Caco-2 (cell line): ENCODE measurements around the gene RAP2A. TPM values are rescaled to one million over a fixed set of nuclear protein-coding genes. Genes with fewer than 3 reads are reported as not detected.

ENCODE experiments used
- BruUV-seq: library from RNA; stranded (reverse); fragments of 400-500 nt; replicated peaks from 2 replicates; lab custom pipeline; 2021; lab: Mats Ljungman, UMichigan
- CTCF ChIA-PET: fragments of 300-600 bp; sonication (Branson Sonifier 250); formaldehyde crosslinking; loops from one replicate; lab custom pipeline; 2022; ENCODE audit warnings: antibody characterized with exemption; lab: Charles Lee
- POLR2A ChIA-PET: fragments of 300-600 bp; sonication (Branson Sonifier 250); formaldehyde crosslinking; loops from one replicate; lab custom pipeline; 2022; ENCODE audit warnings: antibody characterized with exemption; lab: Charles Lee
- DNase-seq, 2 experiments: peaks; one replicate each; pipeline versions ENCODE4 v3.0.0 to v3.0.0-alpha.2; 2020 to 2022
- H3K27me3 ChIP-seq: replicated peaks from 2 replicates; pipeline ENCODE4 v1.6.0; 2011; ENCODE audit warnings: low read length; ENCODE audit not compliant: control insufficient read depth, insufficient read depth
- H3K36me3 ChIP-seq: 2 replicates; pipeline ENCODE4 v1.5.1; 2011; ENCODE audit warnings: low read length; ENCODE audit not compliant: control insufficient read depth, insufficient read depth
- H3K4me1 ChIP-seq: fragments of 250-450 bp; sonication (Bioruptor Pico); 2 replicates; pipeline ENCODE4 v1.5.1; 2020; ENCODE audit warnings: mild to moderate bottlenecking
- H3K4me3 ChIP-seq: 2 replicates; pipeline ENCODE4 v1.5.1; 2011; ENCODE audit warnings: low read depth, mild to moderate bottlenecking, control low read depth, low read length
- H3K9me3 ChIP-seq: fragments of 250-450 bp; sonication (Bioruptor Pico); 2 replicates; pipeline ENCODE4 v1.5.1; 2020; ENCODE audit warnings: mild to moderate bottlenecking, moderate library complexity
- H3K27ac Mint-ChIP-seq: one replicate; pipeline ENCODE4 v1.8.0; 2022; ENCODE audit warnings: mixed read lengths; ENCODE audit not compliant: unreplicated experiment
- H3K27me3 Mint-ChIP-seq: one replicate; pipeline ENCODE4 v1.8.0; 2022; ENCODE audit warnings: mixed read lengths; ENCODE audit not compliant: insufficient read depth, unreplicated experiment
- H3K36me3 Mint-ChIP-seq: one replicate; pipeline ENCODE4 v1.8.0; 2022; ENCODE audit warnings: mild to moderate bottlenecking, mixed read lengths; ENCODE audit not compliant: insufficient read depth, unreplicated experiment
- H3K4me1 Mint-ChIP-seq: one replicate; pipeline ENCODE4 v1.8.0; 2022; ENCODE audit warnings: low read depth, mixed read lengths; ENCODE audit not compliant: unreplicated experiment
- H3K4me3 Mint-ChIP-seq: one replicate; pipeline ENCODE4 v1.8.0; 2022; ENCODE audit warnings: mild to moderate bottlenecking, moderate library complexity, mixed read lengths; ENCODE audit not compliant: unreplicated experiment
- H3K9me3 Mint-ChIP-seq: one replicate; pipeline ENCODE4 v1.8.0; 2022; ENCODE audit warnings: mixed read lengths; ENCODE audit not compliant: unreplicated experiment
- intact Hi-C: fragments of 100-400 bp; cut with micrococcal nuclease; formaldehyde crosslinking; loops from one replicate; pipeline ENCODE4 v1.10.0; 2022; ENCODE audit not compliant: unreplicated experiment
- total RNA-seq: library from RNA; stranded (reverse); gene quantifications from 2 replicates; pipeline ENCODE4 v1.2.3, GENCODE V29; 2022
- TF ChIP-seq, protein P1 (sequence below), 2 experiments: fragments of 200-600 bp in 1 of 2; IDR thresholded peaks; 1 replicate in 1 of 2; 2 replicates in 1 of 2; pipeline versions ENCODE4 v1.5.1 to v1.8.0; 2011 to 2022; ENCODE audit warnings: antibody characterized with exemption in 1 of 2, control low read depth in 1 of 2, inconsistent platforms in 1 of 2, low read depth in 1 of 2, low read length in 1 of 2, mild to moderate bottlenecking in 1 of 2, moderate library complexity in 1 of 2; ENCODE audit not compliant: insufficient read depth in 1 of 2, severe bottlenecking in 1 of 2, unreplicated experiment in 1 of 2

The RAP2A gene
- total RNA-seq, 1 experiment from 2014 or later, result 19.7 TPM

DNA sequence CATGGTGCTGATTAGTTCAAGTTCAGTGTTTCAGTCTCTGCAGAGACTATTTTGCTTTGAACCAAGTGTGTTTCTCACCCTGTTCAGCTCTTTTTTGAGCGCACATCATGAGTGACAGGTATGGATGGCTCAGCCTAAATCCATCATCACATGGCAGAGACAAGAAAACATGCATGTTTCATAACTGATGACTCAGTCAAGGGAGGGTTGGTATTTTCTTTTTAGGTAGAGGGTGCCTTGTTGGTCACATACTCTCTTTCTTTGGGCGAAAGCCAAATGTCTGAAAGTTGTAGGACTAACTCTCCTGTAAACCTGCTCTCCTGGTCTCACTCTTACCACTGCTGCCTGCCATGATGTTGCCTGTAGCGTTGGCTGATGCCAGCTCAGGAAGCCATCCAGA is 48.1 kb upstream of the RAP2A start:
- H3K4me3 ChIP-seq, result no peak overlapping the region
- Mint-ChIP-seq H3K4me1 (no peaks in the 10 kb centered on the region), H3K27ac (no peak overlapping the region), H3K9me3 (no peaks in the 10 kb centered on the region), H3K4me3 (no peak overlapping the region), H3K27me3 (no peaks in the 10 kb centered on the region), H3K36me3 (peaks cover 35% of the 10 kb centered on the region)
- ChIA-PET CTCF (no interaction called here), POLR2A (no interaction called here)
- H3K27me3 ChIP-seq, result no peaks in the 10 kb centered on the region
- intact Hi-C loops, result no loop called here
- BruUV-seq, result no TSS peak
- TF ChIP-seq, protein P1, sequence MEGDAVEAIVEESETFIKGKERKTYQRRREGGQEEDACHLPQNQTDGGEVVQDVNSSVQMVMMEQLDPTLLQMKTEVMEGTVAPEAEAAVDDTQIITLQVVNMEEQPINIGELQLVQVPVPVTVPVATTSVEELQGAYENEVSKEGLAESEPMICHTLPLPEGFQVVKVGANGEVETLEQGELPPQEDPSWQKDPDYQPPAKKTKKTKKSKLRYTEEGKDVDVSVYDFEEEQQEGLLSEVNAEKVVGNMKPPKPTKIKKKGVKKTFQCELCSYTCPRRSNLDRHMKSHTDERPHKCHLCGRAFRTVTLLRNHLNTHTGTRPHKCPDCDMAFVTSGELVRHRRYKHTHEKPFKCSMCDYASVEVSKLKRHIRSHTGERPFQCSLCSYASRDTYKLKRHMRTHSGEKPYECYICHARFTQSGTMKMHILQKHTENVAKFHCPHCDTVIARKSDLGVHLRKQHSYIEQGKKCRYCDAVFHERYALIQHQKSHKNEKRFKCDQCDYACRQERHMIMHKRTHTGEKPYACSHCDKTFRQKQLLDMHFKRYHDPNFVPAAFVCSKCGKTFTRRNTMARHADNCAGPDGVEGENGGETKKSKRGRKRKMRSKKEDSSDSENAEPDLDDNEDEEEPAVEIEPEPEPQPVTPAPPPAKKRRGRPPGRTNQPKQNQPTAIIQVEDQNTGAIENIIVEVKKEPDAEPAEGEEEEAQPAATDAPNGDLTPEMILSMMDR (IDR thresholded peaks at IDR 0.05; ENCODE audit: insufficient read depth in 1 of 2, low read depth in 1 of 2, low read length in 1 of 2, severe bottlenecking in 1 of 2, unreplicated experiment in 1 of 2), result no peak
- H3K36me3 ChIP-seq, result no peaks in the 10 kb centered on the region; the same call in none of the 2 replicates
- DNase-seq, result no peak
- no peaks in the 10 kb centered on the region for H3K9me3 ChIP-seq
- H3K4me1 ChIP-seq, result peaks cover under 1% of the 10 kb centered on the region

DNA sequence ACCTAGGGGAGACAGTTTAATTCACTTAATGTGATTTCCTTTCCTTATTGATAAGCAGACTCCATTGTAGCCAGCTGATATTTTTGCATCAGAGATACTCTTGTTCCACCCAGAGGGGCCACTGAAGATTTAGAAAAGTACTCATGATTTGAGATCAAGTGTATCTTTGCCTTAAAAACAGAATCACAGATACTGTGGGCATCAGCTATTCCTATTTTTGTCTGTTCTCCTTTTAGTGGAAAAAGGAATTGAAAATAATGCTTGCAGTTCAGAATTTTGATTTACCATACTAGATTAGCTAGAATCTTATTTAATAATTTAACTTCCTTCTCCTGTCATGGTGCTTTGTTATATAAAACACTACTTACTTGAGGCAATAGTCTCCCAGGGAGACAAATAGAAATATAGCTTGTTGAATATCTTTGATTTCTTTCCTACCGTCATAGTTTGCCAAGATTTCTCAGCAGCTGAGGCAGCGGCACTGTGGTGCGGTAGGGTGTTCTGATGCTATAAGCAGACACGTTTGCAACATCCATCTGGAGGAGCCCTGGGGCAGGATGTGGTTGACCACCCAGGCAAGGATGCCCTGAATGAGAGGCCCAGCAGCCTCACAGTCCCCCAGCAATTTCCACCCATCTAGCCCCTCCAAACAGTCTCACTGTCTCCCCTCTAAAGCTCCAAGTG is 47.0 kb upstream of the RAP2A start:
- ChIA-PET CTCF (no interaction called here), POLR2A (interaction anchor here (0.6 kb wide), 1 partner anchor 118 kb away, joined by 3 read pairs; no protein-coding TSS in a partner anchor)
- no peak overlapping the region for H3K4me3 ChIP-seq
- Mint-ChIP-seq H3K4me1 (no peaks in the 10 kb centered on the region), H3K9me3 (no peaks in the 10 kb centered on the region), H3K27ac (no peak overlapping the region), H3K4me3 (no peak overlapping the region), H3K36me3 (peaks cover 33% of the 10 kb centered on the region), H3K27me3 (no peaks in the 10 kb centered on the region)
- BruUV-seq, result no TSS peak
- no peaks in the 10 kb centered on the region for H3K27me3 ChIP-seq
- intact Hi-C loops, result no loop called here
- H3K9me3 ChIP-seq, result no peaks in the 10 kb centered on the region
- TF ChIP-seq, protein P1 (IDR thresholded peaks at IDR 0.05; ENCODE audit: insufficient read depth in 1 of 2, low read depth in 1 of 2, low read length in 1 of 2, severe bottlenecking in 1 of 2, unreplicated experiment in 1 of 2), result no peak
- H3K36me3 ChIP-seq, result no peaks in the 10 kb centered on the region; the same call in none of the 2 replicates
- peaks cover 11% of the 10 kb centered on the region for H3K4me1 ChIP-seq
- no peak for DNase-seq

DNA sequence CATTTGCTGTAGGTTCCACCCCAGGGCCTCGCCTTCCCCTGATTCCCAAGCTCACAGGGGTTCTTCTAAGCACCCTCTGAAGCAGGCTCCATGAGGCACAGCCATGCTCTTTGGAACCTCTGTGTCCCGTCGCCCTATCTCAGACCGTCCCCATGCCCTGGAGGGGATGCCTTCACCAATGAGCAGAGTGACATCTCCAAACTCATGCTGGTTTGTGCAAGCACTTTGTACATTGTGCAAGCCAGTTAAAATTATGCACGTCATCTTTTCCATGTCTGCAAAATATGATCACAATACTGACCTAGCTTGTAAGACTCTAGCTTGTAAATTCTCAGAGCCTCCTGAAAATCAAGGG is 46.5 kb upstream of the RAP2A start:
- H3K4me1 ChIP-seq, result peaks cover 15% of the 10 kb centered on the region
- Mint-ChIP-seq H3K9me3 (no peaks in the 10 kb centered on the region), H3K4me1 (no peaks in the 10 kb centered on the region), H3K27me3 (no peaks in the 10 kb centered on the region), H3K27ac (no peak overlapping the region), H3K36me3 (peaks cover 28% of the 10 kb centered on the region), H3K4me3 (no peak overlapping the region)
- no peak for DNase-seq
- H3K4me3 ChIP-seq, result no peak overlapping the region
- TF ChIP-seq, protein P1 (IDR thresholded peaks at IDR 0.05; ENCODE audit: insufficient read depth in 1 of 2, low read depth in 1 of 2, low read length in 1 of 2, severe bottlenecking in 1 of 2, unreplicated experiment in 1 of 2), result no peak
- H3K9me3 ChIP-seq, result no peaks in the 10 kb centered on the region
- H3K36me3 ChIP-seq, result no peaks in the 10 kb centered on the region; the same call in none of the 2 replicates
- H3K27me3 ChIP-seq, result no peaks in the 10 kb centered on the region
- no TSS peak for BruUV-seq
- CTCF ChIA-PET, result no interaction called here
- intact Hi-C loops, result no loop called here
- POLR2A ChIA-PET, result no interaction called here
